NAMALWA (cell line): Measurements from ENCODE around the gene HES7.

Experiments
- DNase-seq: peaks from one replicate; pipeline ENCODE4 v3.0.0-alpha.2; 2015; ENCODE audit warnings: low spot score

The HES7 gene

DNA sequence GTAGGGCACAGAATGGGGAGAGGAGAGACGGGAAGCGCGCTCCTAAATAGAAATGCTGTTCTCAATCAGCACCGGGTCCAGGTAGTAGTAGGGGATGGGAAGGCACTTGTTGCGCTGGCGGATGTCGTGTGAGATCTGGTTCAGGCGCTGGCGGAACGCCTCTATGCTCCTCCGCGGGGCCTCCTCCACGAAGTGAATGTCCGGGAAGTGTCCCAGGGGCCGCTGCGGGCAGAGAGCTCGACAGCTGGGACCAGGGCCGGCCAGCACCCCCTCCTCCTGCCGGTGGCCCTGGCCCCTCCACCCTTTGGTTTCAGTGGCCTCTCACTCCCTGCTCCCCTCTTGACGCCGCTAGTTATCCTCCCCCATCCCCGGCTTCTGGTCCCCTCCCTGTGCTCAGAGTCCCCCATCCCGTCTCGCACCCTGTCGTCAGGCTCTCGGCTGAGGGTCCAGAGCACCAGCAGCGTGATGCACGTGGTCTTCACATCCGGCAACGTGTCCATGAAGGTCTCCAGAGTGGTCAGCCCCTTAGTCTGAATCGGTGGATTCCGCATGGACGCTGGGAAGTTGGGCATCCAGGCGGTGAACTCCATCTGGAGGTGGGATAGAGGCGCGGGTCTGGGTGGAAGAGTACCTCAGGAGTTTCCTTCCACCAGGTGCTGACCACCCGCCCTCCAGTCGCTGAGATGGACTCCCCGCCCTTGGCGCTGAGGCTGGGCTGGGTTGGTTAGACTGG lies 51.0 kb downstream of the HES7 start:
- no peak for DNase-seq

DNA sequence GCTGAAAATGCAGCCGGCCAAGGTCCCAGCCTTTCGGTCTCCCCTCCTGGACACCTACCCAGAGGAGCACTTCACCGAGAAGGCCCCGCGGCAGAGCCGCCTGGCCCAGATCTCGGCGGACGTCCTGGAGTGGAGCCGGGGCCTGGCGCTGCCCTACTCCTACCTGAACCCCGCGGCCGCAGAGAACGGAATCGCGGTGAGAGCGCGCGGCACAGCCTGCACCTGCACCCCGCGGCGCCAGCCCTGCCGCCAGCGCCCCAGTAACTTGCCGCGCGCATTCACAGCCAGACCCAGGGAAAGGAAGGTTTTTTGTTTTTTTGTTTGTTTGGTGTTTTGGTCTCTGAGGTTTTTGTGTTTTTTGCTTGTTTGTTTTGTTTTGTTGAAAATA lies 51.6 kb downstream of the HES7 start:
- no peak for DNase-seq

DNA sequence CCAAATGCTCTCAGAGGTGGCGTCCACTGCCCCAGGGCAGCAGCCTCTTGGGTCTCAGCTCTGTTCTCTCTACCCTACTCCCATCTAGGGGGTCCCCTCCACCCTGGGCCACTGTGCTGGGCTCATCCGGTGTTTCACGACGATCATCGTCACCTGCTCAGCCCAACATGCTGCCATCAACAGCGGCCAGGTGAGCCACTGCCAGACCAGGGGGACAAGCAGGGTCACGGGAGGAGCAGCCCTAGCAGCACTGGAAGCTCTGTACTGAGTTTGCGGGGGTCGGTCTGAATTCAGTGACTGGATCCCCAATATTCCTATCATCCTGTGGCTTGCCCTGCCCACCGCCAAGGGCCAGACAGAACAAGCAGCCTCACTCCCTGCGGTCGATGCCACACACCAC lies 52.4 kb downstream of the HES7 start:
- no peak for DNase-seq
